Neural progenitor cell (in vitro differentiated cells): ENCODE results near the gene POR. TPM values are rescaled to one million over a fixed set of nuclear protein-coding genes. Genes with fewer than 3 reads are reported as not detected.
A peak's percentile ranks its signal among the peaks of the same experiment; 100 is the strongest.

Experiments used
- DNase-seq: peaks from one replicate; pipeline ENCODE4 v3.0.0-alpha.2; 2016; ENCODE audit warnings: low spot score
- H2AFZ ChIP-seq: fragments of 200-600 bp; sonication (generic); replicated peaks from 2 replicates; pipeline ENCODE4 v1.6.1; 2016; ENCODE audit warnings: antibody characterized with exemption
- H3F3A ChIP-seq: fragments of 200-600 bp; sonication (generic); 2 replicates; pipeline ENCODE4 v1.6.1; 2016; ENCODE audit warnings: antibody characterized with exemption, low read depth
- H3K27ac ChIP-seq: fragments of 200-600 bp; sonication (generic); 2 replicates; pipeline ENCODE4 v1.5.1; 2016; ENCODE audit warnings: mild to moderate bottlenecking
- H3K27me3 ChIP-seq: fragments of 200-600 bp; sonication (generic); 2 replicates; pipeline ENCODE4 v1.6.1; 2016; ENCODE audit warnings: mild to moderate bottlenecking, moderate library complexity
- H3K36me3 ChIP-seq: fragments of 200-600 bp; sonication (generic); 2 replicates; pipeline ENCODE4 v1.5.1; 2016
- H3K4me1 ChIP-seq: fragments of 200-600 bp; sonication (generic); 2 replicates; pipeline ENCODE4 v1.6.1; 2016; ENCODE audit warnings: mixed run types
- H3K4me2 ChIP-seq: fragments of 200-600 bp; sonication (generic); 2 replicates; pipeline ENCODE4 v1.6.1; 2016
- H3K4me3 ChIP-seq: fragments of 200-600 bp; sonication (generic); 2 replicates; pipeline ENCODE4 v1.5.1; 2016
- H3K79me2 ChIP-seq: fragments of 200-600 bp; sonication (generic); 2 replicates; pipeline ENCODE4 v1.6.1; 2016; ENCODE audit warnings: low read depth
- H3K9ac ChIP-seq: fragments of 200-600 bp; sonication (generic); 2 replicates; pipeline ENCODE4 v1.6.1; 2016
- H3K9me3 ChIP-seq: fragments of 200-600 bp; sonication (generic); 2 replicates; pipeline ENCODE4 v1.5.1; 2016; ENCODE audit warnings: low read depth
- H4K20me1 ChIP-seq: fragments of 200-600 bp; sonication (generic); 2 replicates; pipeline ENCODE4 v1.6.1; 2016; ENCODE audit warnings: low read depth
- H3K27ac Mint-ChIP-seq: 3 replicates; pipeline ENCODE4 v1.8.0; 2021; ENCODE audit warnings: mixed read lengths
- H3K27me3 Mint-ChIP-seq: 2 replicates; pipeline ENCODE4 v1.8.0; 2022; ENCODE audit warnings: low read depth, mild to moderate bottlenecking, inconsistent platforms, moderate library complexity, mixed read lengths; ENCODE audit not compliant: insufficient read depth
- H3K36me3 Mint-ChIP-seq: 3 replicates; pipeline ENCODE4 v1.8.0; 2021; ENCODE audit warnings: mixed read lengths
- H3K4me1 Mint-ChIP-seq: 3 replicates; pipeline ENCODE4 v1.8.0; 2021; ENCODE audit warnings: mixed read lengths
- H3K4me3 Mint-ChIP-seq: 3 replicates; pipeline ENCODE4 v1.8.0; 2021; ENCODE audit warnings: mild to moderate bottlenecking, moderate library complexity, mixed read lengths
- H3K9me3 Mint-ChIP-seq: 3 replicates; pipeline ENCODE4 v1.8.0; 2020; ENCODE audit warnings: mixed read lengths
- EZH2 ChIP-seq: fragments of 200-600 bp; sonication (generic); IDR thresholded peaks from 2 replicates; pipeline ENCODE4 v1.6.1; 2017; ENCODE audit warnings: antibody characterized with exemption, mild to moderate bottlenecking, moderate library complexity
- EZH2phosphoT487 ChIP-seq: fragments of 200-600 bp; sonication (generic); IDR thresholded peaks from 2 replicates; pipeline ENCODE4 v1.6.1; 2017; ENCODE audit warnings: antibody characterized with exemption
- total RNA-seq: library from RNA; depleted of rRNA; stranded (reverse); fragments of >200 nt; gene quantifications from 2 replicates; pipeline ENCODE4 v1.2.3, GENCODE V29; 2015; ENCODE audit warnings: low replicate concordance
- TF ChIP-seq, protein P1 (sequence below): fragments of 200-600 bp; sonication (generic); IDR thresholded peaks from 2 replicates; pipeline ENCODE4 v1.5.1; 2017; ENCODE audit warnings: antibody characterized with exemption, mild to moderate bottlenecking

Gene POR
- 38.6 and 61.0 TPM in 2 replicates for total RNA-seq

DNA sequence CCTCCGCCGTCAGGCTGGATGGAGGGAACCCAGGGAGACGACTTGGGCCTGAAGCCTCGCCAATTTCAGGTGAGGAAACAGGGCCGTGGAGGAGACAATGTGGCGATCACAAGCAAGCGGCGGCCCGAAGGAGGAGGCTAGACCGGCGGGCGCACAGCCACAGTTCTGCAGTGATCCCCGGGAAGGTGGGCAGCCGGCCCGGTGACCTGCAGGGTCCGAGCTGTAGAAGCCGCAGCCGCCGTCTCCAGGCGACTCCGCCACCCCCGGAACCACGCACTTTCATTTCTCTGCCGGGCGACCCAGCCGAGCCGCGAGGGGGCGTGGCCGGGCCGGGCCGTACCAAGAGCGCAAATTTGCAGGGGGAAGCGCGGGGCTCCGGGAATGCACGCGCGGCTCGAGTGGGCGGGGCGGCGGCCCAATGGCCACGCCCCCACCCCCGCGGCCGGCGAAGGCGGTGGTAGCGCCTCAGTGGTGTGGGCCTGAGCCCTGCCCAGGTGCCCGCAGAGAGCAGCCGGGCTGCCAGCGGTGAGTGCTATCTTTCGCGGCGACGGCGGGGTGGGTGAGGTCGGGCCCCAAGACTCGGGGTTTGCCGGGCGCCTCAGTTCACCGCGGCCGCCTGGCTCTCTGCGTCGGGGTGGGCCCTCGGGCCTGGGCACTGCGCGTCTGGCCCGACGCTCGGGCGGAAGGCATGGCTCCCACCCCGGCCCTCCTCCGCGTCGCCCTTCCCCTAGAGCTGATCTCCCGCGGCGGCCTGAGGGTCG, at the start of gene POR:
TSS of gene POR (plus strand) at position 501 of the 761 bp plus-strand sequence. CDS start 38,847 bp downstream, outside the sequence.
- peaks cover 27% of the 10 kb centered on the region for H4K20me1 ChIP-seq
- H3K27me3 ChIP-seq: no peaks in the 10 kb centered on the region
- H3K36me3 ChIP-seq: no peaks in the 10 kb centered on the region
- H3K27ac Mint-ChIP-seq: peak within 1 kb of the TSS; percentile 83
- peaks cover 6% of the 10 kb centered on the region for H3K36me3 Mint-ChIP-seq
- DNase-seq: peak; percentile 94
- peaks cover 12% of the 10 kb centered on the region for H3K4me1 ChIP-seq
- no peaks in the 10 kb centered on the region for H3K9me3 ChIP-seq
- peak within 1 kb of the TSS; percentile 57 for H3K27ac ChIP-seq
- no peak for TF ChIP-seq EZH2phosphoT487
- TF ChIP-seq, protein P1, sequence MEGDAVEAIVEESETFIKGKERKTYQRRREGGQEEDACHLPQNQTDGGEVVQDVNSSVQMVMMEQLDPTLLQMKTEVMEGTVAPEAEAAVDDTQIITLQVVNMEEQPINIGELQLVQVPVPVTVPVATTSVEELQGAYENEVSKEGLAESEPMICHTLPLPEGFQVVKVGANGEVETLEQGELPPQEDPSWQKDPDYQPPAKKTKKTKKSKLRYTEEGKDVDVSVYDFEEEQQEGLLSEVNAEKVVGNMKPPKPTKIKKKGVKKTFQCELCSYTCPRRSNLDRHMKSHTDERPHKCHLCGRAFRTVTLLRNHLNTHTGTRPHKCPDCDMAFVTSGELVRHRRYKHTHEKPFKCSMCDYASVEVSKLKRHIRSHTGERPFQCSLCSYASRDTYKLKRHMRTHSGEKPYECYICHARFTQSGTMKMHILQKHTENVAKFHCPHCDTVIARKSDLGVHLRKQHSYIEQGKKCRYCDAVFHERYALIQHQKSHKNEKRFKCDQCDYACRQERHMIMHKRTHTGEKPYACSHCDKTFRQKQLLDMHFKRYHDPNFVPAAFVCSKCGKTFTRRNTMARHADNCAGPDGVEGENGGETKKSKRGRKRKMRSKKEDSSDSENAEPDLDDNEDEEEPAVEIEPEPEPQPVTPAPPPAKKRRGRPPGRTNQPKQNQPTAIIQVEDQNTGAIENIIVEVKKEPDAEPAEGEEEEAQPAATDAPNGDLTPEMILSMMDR: no peak
- TF ChIP-seq EZH2: no peak
- peaks cover 2% of the 10 kb centered on the region for H3K27me3 Mint-ChIP-seq
- peak within 1 kb of the TSS; percentile 68 for H3K9ac ChIP-seq
- peak within 1 kb of the TSS; percentile 96 for H3K4me3 Mint-ChIP-seq
- H2AFZ ChIP-seq: peak within 1 kb of the TSS; percentile 90
- peaks cover 47% of the 10 kb centered on the region for H3K79me2 ChIP-seq
- H3K4me2 ChIP-seq: peak within 1 kb of the TSS; percentile 93
- H3K4me1 Mint-ChIP-seq: peaks cover 30% of the 10 kb centered on the region
- peaks cover 8% of the 10 kb centered on the region for H3F3A ChIP-seq
- no peaks in the 10 kb centered on the region for H3K9me3 Mint-ChIP-seq
- peak within 1 kb of the TSS; percentile 75 for H3K4me3 ChIP-seq

DNA sequence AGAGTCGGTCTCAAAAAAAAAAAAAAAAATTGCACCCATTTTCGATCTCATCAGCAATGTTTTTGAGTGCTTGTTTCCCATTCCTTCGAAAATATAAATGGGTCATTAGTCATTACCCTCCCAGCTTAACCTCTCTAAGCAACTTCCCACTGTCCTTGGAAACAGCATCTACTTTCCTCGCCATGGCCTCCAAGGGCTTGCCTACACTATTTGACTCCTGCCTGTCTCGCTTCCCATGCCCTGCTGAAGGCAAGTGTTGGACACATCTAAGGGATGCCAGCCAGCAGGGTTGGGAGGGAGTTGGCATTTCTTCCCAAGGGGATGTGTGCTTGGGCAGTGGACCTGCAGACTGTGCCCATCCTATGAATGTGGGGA, 48.9 kb upstream of the POR start:
- no peaks in the 10 kb centered on the region for H3K9me3 ChIP-seq
- no peaks in the 10 kb centered on the region for H3K27me3 ChIP-seq
- Mint-ChIP-seq H3K27me3 (peaks cover 6% of the 10 kb centered on the region), H3K9me3 (no peaks in the 10 kb centered on the region), H3K4me3 (no peak overlapping the region), H3K27ac (no peak overlapping the region), H3K36me3 (no peaks in the 10 kb centered on the region), H3K4me1 (peaks cover 6% of the 10 kb centered on the region)
- H3K36me3 ChIP-seq: no peaks in the 10 kb centered on the region
- H3K27ac ChIP-seq: no peak overlapping the region
- H3K4me2 ChIP-seq: no peak overlapping the region
- H3K79me2 ChIP-seq: no peaks in the 10 kb centered on the region
- DNase-seq: no peak
- TF ChIP-seq, protein P1: no peak
- no peak for TF ChIP-seq EZH2phosphoT487
- no peaks in the 10 kb centered on the region for H3K4me1 ChIP-seq
- no peak overlapping the region for H3K4me3 ChIP-seq
- H3K9ac ChIP-seq: no peak overlapping the region
- no peaks in the 10 kb centered on the region for H3F3A ChIP-seq
- peak overlapping the region; percentile 74 for H2AFZ ChIP-seq
- no peaks in the 10 kb centered on the region for H4K20me1 ChIP-seq

DNA sequence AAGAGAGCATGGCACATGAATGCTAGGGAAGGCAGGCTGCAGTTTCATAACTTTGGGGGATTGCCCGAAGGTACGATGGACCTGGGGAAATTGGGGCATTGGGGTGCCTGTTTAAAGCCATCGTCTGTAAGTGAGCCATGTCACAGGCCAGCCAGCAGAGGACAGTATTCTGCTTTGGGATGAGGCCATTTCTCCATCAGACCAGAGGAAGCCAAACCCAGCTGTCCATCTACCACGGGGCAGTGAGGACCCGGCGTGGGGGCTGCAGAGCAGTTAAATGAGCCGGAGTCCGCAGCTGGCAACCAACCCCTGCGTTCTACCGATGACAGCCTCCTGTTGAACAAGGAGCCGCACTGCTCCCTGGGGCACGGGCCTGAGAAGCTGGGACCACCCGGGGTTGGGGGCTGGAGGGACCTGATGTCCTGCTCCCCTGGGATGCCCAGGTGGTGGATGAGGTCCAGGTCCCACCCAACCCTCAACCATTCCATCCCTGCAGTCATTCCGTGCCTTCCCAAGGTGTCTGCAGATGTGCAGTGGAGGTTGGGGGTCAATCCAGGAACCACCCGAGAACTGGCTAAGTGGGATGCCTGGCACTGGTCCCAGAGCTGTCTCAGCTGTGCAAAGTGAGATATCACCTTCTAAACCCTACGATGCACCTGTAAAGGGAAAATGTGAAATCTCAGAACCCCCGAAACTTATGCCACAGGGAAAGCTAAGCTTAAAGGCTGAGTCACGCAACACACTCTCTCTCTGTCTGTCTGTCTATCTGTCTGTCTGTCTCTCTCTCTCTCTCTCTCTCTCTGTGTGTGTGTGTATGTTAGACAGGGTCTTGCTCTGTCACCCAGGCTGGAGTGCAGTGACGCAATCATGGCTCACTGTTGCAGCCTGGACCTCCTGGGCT, 48.2 kb upstream of the POR start:
- Histone ChIP-seq H3K27me3 (no peaks in the 10 kb centered on the region), H3K9me3 (no peaks in the 10 kb centered on the region), H3F3A (no peaks in the 10 kb centered on the region), H3K4me3 (no peak overlapping the region), H3K79me2 (no peaks in the 10 kb centered on the region), H4K20me1 (no peaks in the 10 kb centered on the region), H3K9ac (no peak overlapping the region), H3K4me2 (no peak overlapping the region), H3K27ac (no peak overlapping the region), H2AFZ (peak overlapping the region; percentile 74), H3K4me1 (no peaks in the 10 kb centered on the region), H3K36me3 (no peaks in the 10 kb centered on the region)
- H3K27ac Mint-ChIP-seq: peak overlapping the region; percentile 74
- H3K36me3 Mint-ChIP-seq: no peaks in the 10 kb centered on the region
- H3K4me1 Mint-ChIP-seq: peaks cover 6% of the 10 kb centered on the region
- H3K9me3 Mint-ChIP-seq: no peaks in the 10 kb centered on the region
- no peak overlapping the region for H3K4me3 Mint-ChIP-seq
- TF ChIP-seq EZH2: no peak
- TF ChIP-seq, protein P1: peak; percentile 90
- H3K27me3 Mint-ChIP-seq: peaks cover 6% of the 10 kb centered on the region
- DNase-seq: peak; percentile 85
